Measurements from ENCODE around the gene PRM1. TPM values are rescaled to one million over a fixed set of nuclear protein-coding genes. Genes with fewer than 3 reads are reported as not detected.
"Not testable (repeated sequence)": the region's sequence is repeated elsewhere in the genome, so short reads cannot be mapped to it uniquely, and the experiment has no call there.

The PRM1 gene
- total RNA-seq, 2 experiments from 2014 or later, result not detected

GRCh38 chr16:11292076-11292748 is 11.1 kb upstream of the PRM1 start:
- Mint-ChIP-seq H3K36me3 (ENCODE audit: low read depth) (no peaks in the 10 kb centered on the region), H3K4me3 (no peak overlapping the region), H3K9me3 (ENCODE audit: insufficient read depth) (no peaks in the 10 kb centered on the region), H3K27me3 (ENCODE audit: low read depth) (peaks cover 27% of the 10 kb centered on the region), H3K27ac (no peak overlapping the region), H3K4me1 (ENCODE audit: low read depth) (peaks cover 38% of the 10 kb centered on the region)
- ChIA-PET POLR2A (no interaction called here), CTCF (no interaction called here)
- ATAC-seq, result no peak
- DNase-seq, result no peak

GRCh38 chr16:11291091-11291703 is 10.1 kb upstream of the PRM1 start:
- H3K27me3 Mint-ChIP-seq (ENCODE audit: low read depth), result peaks cover 29% of the 10 kb centered on the region
- ChIA-PET CTCF (interaction anchor here (1.1 kb wide), 1 partner anchor 80 kb away, joined by 3 read pairs; no protein-coding TSS in a partner anchor), POLR2A (no interaction called here)

GRCh38 chr16:11290102-11290893 is 9.2 kb upstream of the PRM1 start:
- peaks cover 36% of the 10 kb centered on the region for H3K27me3 Mint-ChIP-seq (ENCODE audit: low read depth)
- ATAC-seq (no peak), DNase-seq (no peak)
- H3K36me3 Mint-ChIP-seq (ENCODE audit: low read depth), result no peaks in the 10 kb centered on the region
- H3K9me3 Mint-ChIP-seq (ENCODE audit: insufficient read depth), result no peaks in the 10 kb centered on the region
- CTCF ChIA-PET, result interaction anchor here (1.1 kb wide), 1 partner anchor 81 kb away, joined by 3 read pairs; no protein-coding TSS in a partner anchor
- H3K27ac Mint-ChIP-seq, result no peak overlapping the region
- peaks cover 28% of the 10 kb centered on the region for H3K4me1 Mint-ChIP-seq (ENCODE audit: low read depth)
- no peak overlapping the region for H3K4me3 Mint-ChIP-seq
- POLR2A ChIA-PET, result no interaction called here

More at GRCh38 chr16:11291091-11291703, 10.1 kb upstream of the PRM1 start:
- no peak for ATAC-seq
- H3K9me3 Mint-ChIP-seq (ENCODE audit: insufficient read depth), result no peaks in the 10 kb centered on the region
- no peaks in the 10 kb centered on the region for H3K36me3 Mint-ChIP-seq (ENCODE audit: low read depth)
- H3K4me1 Mint-ChIP-seq (ENCODE audit: low read depth), result peaks cover 29% of the 10 kb centered on the region
- DNase-seq, result no peak
- no peak overlapping the region for H3K4me3 Mint-ChIP-seq
- no peak overlapping the region for H3K27ac Mint-ChIP-seq

GRCh38 chr16:11289696-11290095 is 8.6 kb upstream of the PRM1 start:
- POLR2A ChIA-PET; ATAC-seq; H3K4me3 Mint-ChIP-seq; H3K27ac Mint-ChIP-seq; H3K36me3 Mint-ChIP-seq (ENCODE audit: low read depth); H3K9me3 Mint-ChIP-seq (ENCODE audit: insufficient read depth); DNase-seq: not testable (repeated sequence)
- CTCF ChIA-PET, result interaction anchor here (1.4 kb wide), 1 partner anchor 31 kb away, joined by 3 read pairs; no protein-coding TSS in a partner anchor
- Mint-ChIP-seq H3K4me1 (ENCODE audit: low read depth) (peaks cover 22% of the 10 kb centered on the region), H3K27me3 (ENCODE audit: low read depth) (peaks cover 34% of the 10 kb centered on the region)

- no peak for ATAC-seq
- Mint-ChIP-seq H3K27me3 (ENCODE audit: low read depth) (peaks cover 34% of the 10 kb centered on the region), H3K27ac (no peak overlapping the region), H3K4me1 (ENCODE audit: low read depth) (peaks cover 22% of the 10 kb centered on the region), H3K36me3 (ENCODE audit: low read depth) (no peaks in the 10 kb centered on the region), H3K4me3 (no peak overlapping the region), H3K9me3 (ENCODE audit: insufficient read depth) (no peaks in the 10 kb centered on the region)
- CTCF ChIA-PET, result interaction anchor here (1.1 to 1.4 kb wide), 2 partner anchors 31 to 318 kb away, joined by 3 read pairs; no protein-coding TSS in a partner anchor
- POLR2A ChIA-PET, result no interaction called here
- no peak for DNase-seq
These were observed 8.1 kb upstream of the PRM1 start for GRCh38 chr16:11289202-11289601.

- Mint-ChIP-seq H3K4me1 (ENCODE audit: low read depth) (peaks cover 11% of the 10 kb centered on the region), H3K9me3 (ENCODE audit: insufficient read depth) (no peaks in the 10 kb centered on the region), H3K27ac (no peak overlapping the region), H3K36me3 (ENCODE audit: low read depth) (no peaks in the 10 kb centered on the region), H3K27me3 (ENCODE audit: low read depth) (peaks cover 35% of the 10 kb centered on the region), H3K4me3 (no peak overlapping the region)
- ATAC-seq (no peak), DNase-seq (no peak)
- ChIA-PET POLR2A (no interaction called here), CTCF (interaction anchor here (1.3 to 1.8 kb wide), 2 partner anchors 11 to 27 kb away, joined by 3 to 4 read pairs; no protein-coding TSS in a partner anchor)
These were observed 4.7 kb upstream of the PRM1 start for GRCh38 chr16:11285842-11286241.

- peaks cover 24% of the 10 kb centered on the region for H3K27me3 Mint-ChIP-seq (ENCODE audit: low read depth)
- no peaks in the 10 kb centered on the region for H3K36me3 Mint-ChIP-seq (ENCODE audit: low read depth)
- H3K4me1 Mint-ChIP-seq (ENCODE audit: low read depth), result peaks cover 19% of the 10 kb centered on the region
- no peaks in the 10 kb centered on the region for H3K9me3 Mint-ChIP-seq (ENCODE audit: insufficient read depth)
- H3K27ac Mint-ChIP-seq, result peak overlapping the region; percentile 39
- H3K4me3 Mint-ChIP-seq, result no peak overlapping the region
- POLR2A ChIA-PET, result no interaction called here
- CTCF ChIA-PET, result interaction anchor here (1.1 to 2.0 kb wide), 4 partner anchors 27 to 103 kb away, joined by 3 to 5 read pairs (median 4); partner anchors contain the start of gene SOCS1
- DNase-seq (no peak), ATAC-seq (no peak)
These were observed 2.7 kb upstream of the PRM1 start for GRCh38 chr16:11283820-11284248.

GRCh38 chr16:11278681-11279628 is 2.2 kb downstream of the PRM1 start:
- H3K9me3 Mint-ChIP-seq (ENCODE audit: insufficient read depth), result no peaks in the 10 kb centered on the region
- peaks cover 16% of the 10 kb centered on the region for H3K4me1 Mint-ChIP-seq (ENCODE audit: low read depth)
- no peaks in the 10 kb centered on the region for H3K36me3 Mint-ChIP-seq (ENCODE audit: low read depth)
- ChIA-PET POLR2A (no interaction called here), CTCF (interaction anchor here (0.7 kb wide), 1 partner anchor 18 kb away, joined by 3 read pairs; no protein-coding TSS in a partner anchor)
- H3K27ac Mint-ChIP-seq, result peak overlapping the region; percentile 63
- no peak overlapping the region for H3K4me3 Mint-ChIP-seq
- H3K27me3 Mint-ChIP-seq (ENCODE audit: low read depth), result peaks cover 8% of the 10 kb centered on the region
- no peak for DNase-seq
- no peak for ATAC-seq

GRCh38 chr16:11277607-11278337 is 3.4 kb downstream of the PRM1 start:
- Mint-ChIP-seq H3K36me3 (ENCODE audit: low read depth) (no peaks in the 10 kb centered on the region), H3K4me3 (no peak overlapping the region), H3K9me3 (ENCODE audit: insufficient read depth) (no peaks in the 10 kb centered on the region), H3K27ac (no peak overlapping the region), H3K27me3 (ENCODE audit: low read depth) (peaks cover 4% of the 10 kb centered on the region), H3K4me1 (ENCODE audit: low read depth) (peaks cover 12% of the 10 kb centered on the region)
- ChIA-PET POLR2A (interaction anchor here (0.6 kb wide), 1 partner anchor 53 kb away, joined by 3 read pairs; no protein-coding TSS in a partner anchor), CTCF (no interaction called here)
- DNase-seq (no peak), ATAC-seq (no peak)

- no peaks in the 10 kb centered on the region for H3K9me3 Mint-ChIP-seq (ENCODE audit: insufficient read depth)
- H3K36me3 Mint-ChIP-seq (ENCODE audit: low read depth), result no peaks in the 10 kb centered on the region
- no peak for DNase-seq
- CTCF ChIA-PET, result no interaction called here
- no peak overlapping the region for H3K4me3 Mint-ChIP-seq
- POLR2A ChIA-PET, result no interaction called here
- peaks cover under 1% of the 10 kb centered on the region for H3K27me3 Mint-ChIP-seq (ENCODE audit: low read depth)
- H3K27ac Mint-ChIP-seq, result no peak overlapping the region
- ATAC-seq, result no peak
- H3K4me1 Mint-ChIP-seq (ENCODE audit: low read depth), result peaks cover 12% of the 10 kb centered on the region
These were observed 4.1 kb downstream of the PRM1 start for GRCh38 chr16:11276896-11277593.

Measured in activated CD8-positive, alpha-beta T cell treated with anti-CD3 and anti-CD28 coated beads, Interleukin-2, amount 10 ng/mL, durations not matched to agents 7 days and 5 days (primary cell).